Adipose tissue (tissue), 3 donors: ENCODE results near the gene TRMT5. TPM values are rescaled to one million over a fixed set of nuclear protein-coding genes. Genes with fewer than 3 reads are reported as not detected.

Source experiments
- polyA plus RNA-seq, 3 donors: library from polyadenylated mRNA; stranded (reverse); fragments of 200-250 nt; gene quantifications; one replicate each; pipeline ENCODE4 v1.2.3, GENCODE V29; 2013
- donor health status: healthy with polysubstance abuse.
- donor health status: Bipolar disorder and iron deficiency.
- donor health status: healthy.

The TRMT5 gene
- polyA plus RNA-seq, 3 donors = 4.3 to 9.7 (median 6.0) TPM

Other genes with a start within 250 kb of the TRMT5 start
- 10 to 100 TPM; 10.6 to 28.0 (median 27.5) TPM for gene MNAT1, start 246.3 kb downstream of the TRMT5 start, polyA plus RNA-seq
- 10 to 100 TPM in 1 of 3 donors, 1 to 10 TPM in 2; 2.7 to 11.8 (median 6.4) TPM for gene SLC38A6, start 166 bp upstream of the TRMT5 start, polyA plus RNA-seq